GF-D8 (cell line): ENCODE measurements around the gene GPS2.

Experiments
- DNase-seq: peaks from one replicate; lab custom pipeline; 2025; lab: John Stamatoyannopoulos, UW

The GPS2 gene

GRCh38 chr17:7293159-7293558, 22.0 kb downstream of the GPS2 start:
- DNase-seq: no peak

GRCh38 chr17:7292729-7293128, 22.4 kb downstream of the GPS2 start:
- DNase-seq: no peak

GRCh38 chr17:7292194-7292593, 23.0 kb downstream of the GPS2 start:
- no peak for DNase-seq

GRCh38 chr17:7290685-7291084, 24.5 kb downstream of the GPS2 start:
- no peak for DNase-seq

- DNase-seq: no peak
Observed at GRCh38 chr17:7290166-7290565, 25.0 kb downstream of the GPS2 start.

GRCh38 chr17:7289256-7290032, 25.7 kb downstream of the GPS2 start:
- no peak for DNase-seq

- DNase-seq: no peak
Observed at GRCh38 chr17:7285679-7286078, 29.5 kb downstream of the GPS2 start.

- no peak for DNase-seq
Observed at GRCh38 chr17:7284911-7285310, 30.2 kb downstream of the GPS2 start.

GRCh38 chr17:7283471-7284216, 31.5 kb downstream of the GPS2 start:
- DNase-seq: no peak

- no peak for DNase-seq
Observed at GRCh38 chr17:7282752-7283321, 32.3 kb downstream of the GPS2 start.

GRCh38 chr17:7281953-7282751, 33.0 kb downstream of the GPS2 start:
- DNase-seq: no peak

GRCh38 chr17:7281074-7281952, 33.8 kb downstream of the GPS2 start, which contains the start of gene SLC2A4:
TSS of gene SLC2A4 (plus strand) at chr17:7281718. CDS start at chr17:7281935, 217 bp downstream.
- peak; percentile 57 for DNase-seq

GRCh38 chr17:7280519-7281073, 34.6 kb downstream of the GPS2 start:
- DNase-seq: peak; percentile 46

GRCh38 chr17:7279448-7279847, 35.7 kb downstream of the GPS2 start:
- DNase-seq: no peak

- no peak for DNase-seq
Observed at GRCh38 chr17:7266784-7267183, 48.4 kb downstream of the GPS2 start.

GRCh38 chr17:7263801-7264078, 51.4 kb downstream of the GPS2 start:
- no peak for DNase-seq

- no peak for DNase-seq
Observed at GRCh38 chr17:7262935-7263800, 52.0 kb downstream of the GPS2 start.
